ENCODE data around the gene EHBP1.

The EHBP1 gene

GRCh38 chr2:62931536-62931935, 226.0 kb downstream of the EHBP1 start:
- Histone ChIP-seq H3K4me1 (ENCODE audit: insufficient read depth, low read length, severe bottlenecking) (no peaks in the 10 kb centered on the region), H3K36me3 (ENCODE audit: insufficient read depth, low read length) (no peaks in the 10 kb centered on the region), H3K9me3 (ENCODE audit: low read length) (no peaks in the 10 kb centered on the region), H3K9me2 (ENCODE audit: low read depth, low read length) (no peaks in the 10 kb centered on the region), H3K9ac (ENCODE audit: low read length) (no peak overlapping the region), H2AFZ (ENCODE audit: low read length) (no peak overlapping the region), H3K27me3 (ENCODE audit: insufficient read depth, low read length) (no peaks in the 10 kb centered on the region), H3K79me2 (ENCODE audit: insufficient read depth, low read length) (no peaks in the 10 kb centered on the region), H3K27ac (ENCODE audit: low read depth, low read length, poor library complexity, severe bottlenecking) (no peak overlapping the region), H4K20me1 (ENCODE audit: insufficient read depth, low read length) (no peaks in the 10 kb centered on the region), H3K4me3 (ENCODE audit: low read depth, low read length, poor library complexity, severe bottlenecking) (no peak overlapping the region), H3F3A (ENCODE audit: insufficient read depth, low read length) (no peaks in the 10 kb centered on the region), H3K4me2 (ENCODE audit: low read length) (no peak overlapping the region)
- TF ChIP-seq EZH2 (IDR thresholded peaks at IDR 0.05; ENCODE audit: borderline replicate concordance, low read length) (no peak), CTCF (IDR thresholded peaks at IDR 0.05; ENCODE audit: low read length) (no peak)

- H3K4me1 ChIP-seq (ENCODE audit: insufficient read depth, low read length, severe bottlenecking), result no peaks in the 10 kb centered on the region
- H4K20me1 ChIP-seq (ENCODE audit: insufficient read depth, low read length), result no peaks in the 10 kb centered on the region
- no peaks in the 10 kb centered on the region for H3K9me2 ChIP-seq (ENCODE audit: low read depth, low read length)
- no peak overlapping the region for H3K4me3 ChIP-seq (ENCODE audit: low read depth, low read length, poor library complexity, severe bottlenecking)
- H3K27me3 ChIP-seq (ENCODE audit: insufficient read depth, low read length), result no peaks in the 10 kb centered on the region
- no peak overlapping the region for H3K27ac ChIP-seq (ENCODE audit: low read depth, low read length, poor library complexity, severe bottlenecking)
- no peaks in the 10 kb centered on the region for H3K79me2 ChIP-seq (ENCODE audit: insufficient read depth, low read length)
- H3F3A ChIP-seq (ENCODE audit: insufficient read depth, low read length), result no peaks in the 10 kb centered on the region
- no peaks in the 10 kb centered on the region for H3K9me3 ChIP-seq (ENCODE audit: low read length)
- TF ChIP-seq EZH2 (IDR thresholded peaks at IDR 0.05; ENCODE audit: borderline replicate concordance, low read length) (no peak), CTCF (IDR thresholded peaks at IDR 0.05; ENCODE audit: low read length) (no peak)
- H3K9ac ChIP-seq (ENCODE audit: low read length), result no peak overlapping the region
- no peak overlapping the region for H2AFZ ChIP-seq (ENCODE audit: low read length)
- no peak overlapping the region for H3K4me2 ChIP-seq (ENCODE audit: low read length)
- H3K36me3 ChIP-seq (ENCODE audit: insufficient read depth, low read length), result no peaks in the 10 kb centered on the region
Measured at GRCh38 chr2:62933398-62933917, 227.9 kb downstream of the EHBP1 start.

- no peaks in the 10 kb centered on the region for H3K36me3 ChIP-seq (ENCODE audit: insufficient read depth, low read length)
- H3K4me2 ChIP-seq (ENCODE audit: low read length), result no peak overlapping the region
- no peak overlapping the region for H3K9ac ChIP-seq (ENCODE audit: low read length)
- no peaks in the 10 kb centered on the region for H3F3A ChIP-seq (ENCODE audit: insufficient read depth, low read length)
- no peaks in the 10 kb centered on the region for H3K9me3 ChIP-seq (ENCODE audit: low read length)
- no peak for TF ChIP-seq CTCF (IDR thresholded peaks at IDR 0.05; ENCODE audit: low read length)
- no peak for TF ChIP-seq EZH2 (IDR thresholded peaks at IDR 0.05; ENCODE audit: borderline replicate concordance, low read length)
- no peaks in the 10 kb centered on the region for H4K20me1 ChIP-seq (ENCODE audit: insufficient read depth, low read length)
- no peaks in the 10 kb centered on the region for H3K4me1 ChIP-seq (ENCODE audit: insufficient read depth, low read length, severe bottlenecking)
- no peaks in the 10 kb centered on the region for H3K79me2 ChIP-seq (ENCODE audit: insufficient read depth, low read length)
- no peaks in the 10 kb centered on the region for H3K27me3 ChIP-seq (ENCODE audit: insufficient read depth, low read length)
- H2AFZ ChIP-seq (ENCODE audit: low read length), result no peak overlapping the region
- H3K4me3 ChIP-seq (ENCODE audit: low read depth, low read length, poor library complexity, severe bottlenecking), result no peak overlapping the region
- H3K9me2 ChIP-seq (ENCODE audit: low read depth, low read length), result no peaks in the 10 kb centered on the region
- no peak overlapping the region for H3K27ac ChIP-seq (ENCODE audit: low read depth, low read length, poor library complexity, severe bottlenecking)
Measured at GRCh38 chr2:62934517-62934916, 229.0 kb downstream of the EHBP1 start.
